ENCODE data around the gene TNK2.
"Not testable (repeated sequence)": the region's sequence is repeated elsewhere in the genome, so short reads cannot be mapped to it uniquely, and the experiment has no call there.

The TNK2 gene

DNA sequence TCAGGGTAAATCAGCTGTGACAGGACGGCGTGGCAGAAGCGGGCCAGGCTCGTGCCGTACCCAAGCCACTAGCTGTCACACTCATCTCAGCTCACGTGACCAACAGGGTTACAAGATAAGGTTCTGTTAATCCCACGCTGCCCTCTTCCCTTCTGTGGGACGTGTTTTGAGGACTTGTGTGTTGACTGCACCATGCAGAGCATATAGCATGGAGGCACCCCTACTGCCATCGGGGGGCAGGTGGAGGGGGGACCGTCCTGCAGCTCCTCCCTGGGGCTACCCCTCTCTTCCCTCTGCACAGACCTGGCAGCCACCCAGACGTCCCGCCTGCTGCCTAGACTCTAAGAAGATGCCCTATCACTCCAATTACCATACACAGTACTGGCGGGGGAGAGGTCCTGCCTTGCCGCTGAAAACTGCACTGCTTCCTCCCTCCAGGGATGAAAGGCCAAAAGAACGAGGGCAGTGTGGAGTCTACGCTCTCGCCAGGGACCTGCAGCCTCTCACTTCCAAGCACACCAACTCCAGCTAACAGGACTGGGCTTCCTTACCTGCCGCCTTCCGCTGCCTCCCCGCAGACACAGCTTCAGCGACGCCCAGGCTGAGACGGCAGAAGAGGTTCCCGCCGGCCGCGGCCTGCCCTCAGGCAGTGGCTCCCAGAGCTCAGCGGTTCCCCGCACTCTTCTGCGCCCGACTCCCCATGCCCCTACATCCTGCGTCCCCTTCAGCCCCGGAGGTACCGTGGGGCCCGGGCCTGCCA lies at the start of gene TNK2:
TSS of gene TNK2 (minus strand) at position 618 of the 760 bp plus-strand sequence. CDS start 19,963 bp downstream, outside the sequence.
- peak; percentile 24 for DNase-seq

DNA sequence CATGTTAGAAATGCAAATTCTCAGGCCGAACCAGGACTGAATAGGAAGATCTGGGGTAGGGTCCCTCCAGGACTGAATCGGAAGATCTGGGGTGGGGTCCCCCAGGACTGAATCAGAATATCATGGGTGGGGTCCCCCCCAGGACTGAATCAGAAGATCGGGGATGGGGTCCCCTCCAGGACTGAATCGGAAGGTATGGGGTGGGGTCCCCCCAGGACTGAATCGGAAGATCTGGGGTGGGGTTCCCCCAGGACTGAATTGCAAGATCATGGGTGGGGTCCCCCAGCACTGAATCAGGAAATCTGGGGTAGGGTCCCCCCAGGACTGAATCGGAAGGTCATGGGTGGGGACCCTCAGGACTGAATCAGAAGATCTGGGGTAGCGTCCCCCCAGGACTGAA lies 48.2 kb upstream of the TNK2 start:
- no peak for DNase-seq

DNA sequence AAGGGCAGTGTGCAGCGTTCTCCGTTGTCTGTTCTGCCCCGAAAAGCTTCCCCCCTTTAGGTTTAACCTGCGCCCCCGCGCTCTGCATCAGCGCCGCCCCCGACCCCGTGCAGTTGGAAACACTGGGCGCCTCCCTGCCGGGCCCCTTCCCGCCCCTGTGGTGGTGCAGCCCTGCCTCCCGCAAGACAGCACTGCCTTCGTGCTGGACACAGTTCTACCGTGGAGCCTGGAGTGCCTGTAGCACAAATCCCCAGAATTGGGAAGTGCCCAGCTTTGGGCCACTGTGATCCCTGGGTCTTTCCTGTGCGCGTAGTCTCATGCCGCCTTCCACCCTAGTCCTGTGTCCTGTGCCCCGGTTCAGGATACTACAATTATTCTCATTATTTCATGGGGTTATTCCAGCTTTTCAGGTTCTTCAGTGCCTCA lies 47.1 kb upstream of the TNK2 start:
- not testable (repeated sequence) for DNase-seq

DNA sequence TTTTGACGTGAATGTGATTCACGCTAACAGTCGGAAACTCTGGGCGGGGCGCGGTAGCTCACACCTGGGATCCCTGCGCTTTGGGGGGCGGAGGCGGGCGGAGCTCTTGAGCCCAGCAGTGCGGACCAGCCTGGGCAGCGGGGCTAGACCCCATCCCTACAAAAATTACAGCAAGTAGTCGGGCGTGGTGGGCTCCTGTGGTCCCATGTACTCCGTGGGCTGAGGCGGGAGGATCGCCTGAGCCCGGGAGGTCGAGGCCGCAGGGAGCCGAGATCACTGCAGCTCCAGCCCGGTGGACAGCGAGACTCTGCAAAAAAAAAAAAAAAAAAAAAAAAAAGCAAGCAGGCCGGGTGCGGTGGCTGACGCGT lies 46.4 kb upstream of the TNK2 start:
- DNase-seq, result not testable (repeated sequence)

DNA sequence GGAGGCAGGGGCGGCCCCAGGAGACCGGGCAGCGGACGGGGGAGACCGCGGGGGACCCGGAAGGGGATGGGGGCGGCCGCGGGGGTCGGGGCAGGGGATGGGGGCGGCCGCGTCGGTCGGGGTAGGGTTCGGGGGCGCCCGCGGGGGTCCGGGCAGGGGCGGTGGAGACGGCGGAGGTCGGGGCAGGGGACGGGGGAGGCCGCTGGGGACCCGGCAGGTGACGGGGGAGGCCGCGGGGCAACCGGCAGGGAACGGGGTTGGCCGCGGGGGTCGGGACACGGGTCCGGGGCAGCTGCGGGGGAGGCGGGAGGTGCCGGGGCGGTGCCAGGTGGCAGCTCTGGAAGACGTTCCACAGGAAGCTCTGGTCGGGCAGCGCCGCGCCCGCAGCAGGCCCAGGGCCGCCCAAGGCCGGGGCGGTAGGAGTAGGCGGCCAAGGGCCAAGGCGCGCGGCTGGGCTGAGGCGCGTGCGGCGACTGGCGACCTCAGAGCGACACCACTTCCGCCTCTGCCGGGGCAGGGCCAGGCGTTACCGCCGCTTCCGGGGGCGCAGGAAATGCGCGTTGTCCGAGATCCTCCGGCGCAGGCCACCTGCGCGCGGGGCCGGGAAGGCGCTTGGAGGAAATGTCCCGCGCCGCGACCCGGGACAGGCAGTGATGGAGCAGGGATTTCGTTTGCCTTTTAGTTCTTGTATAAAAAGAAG lies 45.9 kb upstream of the TNK2 start:
- DNase-seq, result not testable (repeated sequence)

DNA sequence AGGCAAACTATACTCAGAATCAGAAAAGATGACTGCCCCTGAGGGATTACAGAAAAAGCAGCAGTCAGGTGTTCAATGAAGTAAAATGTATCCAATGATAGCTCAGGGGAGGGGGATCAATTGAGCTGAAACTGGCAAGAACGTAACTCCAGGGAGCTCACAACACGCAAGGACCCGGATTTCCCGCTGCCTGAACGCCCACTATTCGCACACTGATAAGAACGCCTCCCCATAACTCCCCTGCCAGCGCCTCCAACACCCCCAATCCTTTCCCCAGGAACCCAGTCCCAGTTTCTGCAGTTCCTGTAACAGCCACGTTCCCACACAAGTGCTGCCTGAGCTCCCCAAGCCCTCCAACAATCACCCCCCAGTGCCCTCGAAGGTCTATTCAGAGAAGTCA lies 44.2 kb upstream of the TNK2 start:
- not testable (repeated sequence) for DNase-seq

DNA sequence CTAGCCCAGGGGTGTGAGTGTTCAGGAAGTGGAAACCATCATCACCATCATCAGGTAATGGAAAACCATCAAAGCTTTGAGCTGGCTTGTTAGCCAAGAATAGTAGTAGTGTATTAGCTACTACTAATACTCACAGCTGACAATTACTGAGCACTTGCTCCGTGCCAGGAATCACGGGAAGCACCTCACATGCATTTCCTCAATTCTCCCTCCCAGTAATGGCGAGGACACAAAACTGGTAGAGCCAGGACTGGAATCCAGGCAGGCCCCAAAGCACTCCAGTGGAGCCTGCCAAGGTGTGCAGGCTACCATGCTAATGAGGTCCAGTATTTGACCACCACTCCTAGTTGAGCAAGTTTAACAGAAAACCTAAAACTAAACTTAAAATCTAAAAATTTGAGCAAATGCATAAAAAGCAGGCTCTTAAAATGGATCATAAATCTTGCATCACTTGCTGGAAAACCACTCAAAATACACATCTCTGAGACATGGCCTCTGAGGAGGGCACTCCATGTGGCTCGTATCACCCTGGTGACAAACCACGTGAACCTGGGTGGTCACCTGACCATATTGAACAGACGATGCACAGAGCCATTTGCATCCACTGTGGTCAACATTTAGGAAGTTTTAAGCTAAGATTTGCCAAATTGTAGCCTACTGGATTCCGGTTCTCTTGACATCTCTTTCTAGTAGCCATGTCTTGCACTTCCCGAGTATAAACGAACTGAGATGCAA lies 43.3 kb upstream of the TNK2 start:
- DNase-seq, result not testable (repeated sequence)

DNA sequence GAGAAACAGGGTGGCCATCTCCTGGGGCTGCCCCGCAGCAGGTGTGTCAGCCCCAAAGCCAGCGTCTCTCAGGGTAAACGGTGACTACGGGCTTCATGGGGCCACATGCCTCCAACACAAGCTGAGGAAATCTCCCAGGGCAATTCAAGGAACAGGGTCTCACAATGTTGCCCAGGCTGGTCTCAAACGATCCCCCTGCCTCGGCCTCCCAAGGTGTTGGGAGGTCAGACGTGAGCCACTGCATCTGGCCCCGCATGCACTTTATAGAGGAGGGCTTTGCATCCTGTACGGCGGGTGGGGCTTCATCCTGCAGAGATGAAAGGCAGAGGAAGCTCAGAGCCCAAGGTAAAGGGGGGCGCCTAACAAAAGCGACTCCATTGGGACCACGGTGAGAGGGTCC lies 42.4 kb upstream of the TNK2 start:
- DNase-seq, result not testable (repeated sequence)

DNA sequence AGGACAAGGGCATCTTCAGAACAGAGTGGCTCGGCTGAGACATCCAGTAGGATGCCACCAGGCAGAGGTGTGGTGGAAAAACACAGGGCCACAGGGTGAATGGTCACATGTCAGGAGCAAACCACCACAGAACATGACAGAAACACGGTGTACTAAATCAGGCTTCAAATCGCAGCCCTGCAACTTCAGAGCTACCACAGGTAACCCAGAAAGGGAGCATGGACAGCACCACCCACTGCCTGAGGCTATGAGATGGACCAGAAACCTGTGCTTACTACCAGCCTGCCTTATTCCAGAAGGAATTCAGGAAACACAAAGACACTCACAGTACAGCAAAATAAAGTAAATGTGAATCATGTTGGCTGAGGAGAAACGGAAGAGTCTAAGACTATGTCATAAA lies 41.8 kb upstream of the TNK2 start:
- DNase-seq, result not testable (repeated sequence)

DNA sequence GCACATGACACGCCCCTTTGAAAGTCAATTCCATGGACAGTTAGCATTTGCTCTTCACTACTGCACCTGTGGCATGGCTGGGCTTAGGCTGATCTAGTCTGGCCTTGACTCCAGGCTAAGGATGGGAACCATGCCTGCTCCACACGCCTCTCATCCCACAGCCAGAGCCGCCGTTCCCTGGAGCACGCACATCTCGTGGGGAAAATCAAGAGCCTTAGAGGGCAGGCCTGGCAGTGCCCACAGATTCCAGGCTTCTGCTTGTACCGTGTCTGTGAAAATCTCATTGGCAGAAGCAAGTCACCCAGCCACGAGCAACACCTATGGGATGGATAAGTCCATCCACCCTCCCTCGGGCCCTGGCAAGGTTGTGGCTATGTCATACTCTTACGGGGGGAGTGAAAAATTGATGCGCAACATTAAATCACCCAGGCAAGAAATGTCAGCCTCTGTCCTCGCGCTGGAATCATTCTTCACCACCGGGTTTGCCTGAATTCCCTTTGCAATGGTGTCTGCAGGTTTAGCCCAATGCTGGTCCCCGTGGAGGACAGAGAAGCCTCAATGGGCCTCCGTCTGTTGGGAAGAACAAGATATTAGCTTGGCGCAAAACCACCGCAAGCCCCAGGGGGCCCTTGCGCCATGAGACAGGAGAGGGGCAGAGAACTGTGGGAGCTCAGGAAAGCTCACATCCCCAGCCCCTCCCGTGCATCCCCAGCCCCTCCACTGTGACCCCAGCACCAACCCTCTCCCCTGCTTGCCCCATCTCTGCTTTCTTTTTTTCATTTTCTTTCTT lies 38.8 kb upstream of the TNK2 start:
- DNase-seq, result not testable (repeated sequence)

DNA sequence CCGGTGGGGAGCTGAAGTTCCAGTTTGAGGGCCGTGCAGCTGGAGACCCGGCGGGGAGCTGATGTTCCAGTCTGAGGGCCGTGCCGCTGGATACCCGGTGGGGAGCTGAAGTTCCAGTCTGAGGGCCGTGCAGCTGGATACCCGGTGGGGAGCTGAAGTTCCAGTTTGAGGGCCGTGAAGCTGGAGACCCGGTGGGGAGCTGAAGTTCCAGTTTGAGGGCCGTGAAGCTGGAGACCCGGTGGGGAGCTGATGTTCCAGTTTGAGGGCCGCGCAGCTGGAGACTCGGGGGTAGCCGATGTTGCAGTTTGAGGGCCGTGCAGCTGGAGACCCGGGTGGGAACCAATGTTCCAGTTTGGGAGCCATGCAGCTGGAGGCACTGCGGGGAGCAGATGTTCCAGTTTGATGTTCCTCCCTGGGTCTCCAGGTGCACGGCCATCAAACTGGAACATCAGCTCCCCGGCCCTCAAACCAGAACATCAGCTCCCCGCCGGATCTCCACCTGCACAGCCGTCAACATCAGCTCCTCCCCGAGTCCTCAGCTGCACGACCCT lies 33.0 kb upstream of the TNK2 start:
- not testable (repeated sequence) for DNase-seq

DNA sequence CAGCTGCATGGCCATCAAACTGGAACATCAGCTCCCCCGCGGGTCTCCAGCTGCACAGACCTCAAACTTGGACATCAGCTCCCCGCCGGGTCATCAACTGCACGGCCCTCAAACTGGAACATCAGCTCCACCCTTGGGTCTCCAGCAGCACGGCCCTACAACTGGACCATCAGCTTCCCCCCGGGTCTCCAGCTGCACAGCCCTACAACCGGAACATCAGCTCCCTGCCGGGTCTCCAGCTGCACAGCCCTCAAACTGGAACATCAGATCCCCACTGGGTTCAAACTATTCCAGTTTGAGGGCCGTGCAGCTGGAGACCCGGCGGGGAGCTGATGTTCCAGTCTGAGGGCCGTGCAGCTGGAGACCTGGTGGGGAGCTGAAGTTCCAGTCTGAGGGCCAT lies 32.5 kb upstream of the TNK2 start:
- not testable (repeated sequence) for DNase-seq

DNA sequence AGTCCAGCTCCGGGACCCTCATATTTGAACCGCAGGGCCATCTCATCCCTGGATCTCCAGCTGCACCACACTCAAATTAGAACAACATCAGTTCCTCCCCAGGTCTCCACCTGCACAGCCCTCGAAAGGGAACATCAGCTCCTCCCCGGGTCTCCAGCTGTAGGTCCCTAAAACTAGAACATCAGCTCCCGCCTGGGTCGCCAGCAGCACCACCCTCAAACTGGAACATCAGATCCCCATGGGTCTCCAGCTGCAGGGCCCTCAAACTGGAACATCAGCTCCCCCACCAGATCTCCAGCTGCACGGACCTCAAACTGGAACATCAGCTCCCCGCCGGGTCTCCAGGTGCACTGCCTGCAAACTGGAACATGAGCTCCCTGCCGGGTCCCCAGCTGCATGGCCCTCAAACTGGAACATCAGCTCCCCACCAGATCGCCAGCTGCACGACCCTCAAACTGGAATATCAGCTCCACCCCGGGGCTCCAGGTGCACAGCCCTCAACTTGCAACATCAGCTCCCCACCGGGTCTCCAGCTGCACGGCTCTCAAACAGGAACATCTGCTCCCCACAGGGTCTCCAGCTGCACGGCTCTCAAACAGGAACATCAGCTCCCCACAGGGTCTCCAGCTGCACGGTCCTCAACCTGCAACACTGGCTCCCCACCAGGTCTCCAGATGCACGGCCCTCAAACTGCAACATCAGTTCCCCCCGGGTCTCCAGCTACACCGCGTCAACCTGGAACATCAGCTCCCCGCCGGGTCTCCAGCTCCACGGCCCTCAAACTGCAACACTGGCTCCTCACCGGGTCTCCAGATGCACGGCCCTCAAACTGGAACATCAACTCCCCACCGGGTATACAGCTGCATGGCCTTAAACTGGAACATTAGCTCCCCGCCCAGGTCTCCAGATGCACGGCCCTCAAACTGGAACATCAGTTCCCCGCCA lies 31.4 kb upstream of the TNK2 start:
- DNase-seq, result not testable (repeated sequence)

DNA sequence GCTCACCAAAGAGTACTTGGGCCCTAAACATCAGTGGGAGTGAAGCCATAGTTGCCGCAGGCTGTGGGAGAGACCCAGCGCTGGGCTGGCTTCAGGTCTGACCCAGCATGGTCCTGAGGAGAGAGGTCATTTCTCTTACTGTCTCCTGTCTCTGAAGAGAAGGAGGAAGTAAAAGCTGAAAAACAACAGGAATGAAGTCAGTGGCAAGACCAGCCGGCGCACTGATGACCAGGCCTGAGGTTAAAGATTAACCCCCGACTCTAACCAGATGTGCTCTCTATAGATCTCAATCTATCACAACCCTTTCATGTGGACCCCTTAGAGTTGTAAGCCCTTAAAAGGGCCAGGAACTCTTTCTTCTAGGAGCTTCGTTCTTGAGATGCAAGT lies 24.7 kb upstream of the TNK2 start:
- not testable (repeated sequence) for DNase-seq

DNA sequence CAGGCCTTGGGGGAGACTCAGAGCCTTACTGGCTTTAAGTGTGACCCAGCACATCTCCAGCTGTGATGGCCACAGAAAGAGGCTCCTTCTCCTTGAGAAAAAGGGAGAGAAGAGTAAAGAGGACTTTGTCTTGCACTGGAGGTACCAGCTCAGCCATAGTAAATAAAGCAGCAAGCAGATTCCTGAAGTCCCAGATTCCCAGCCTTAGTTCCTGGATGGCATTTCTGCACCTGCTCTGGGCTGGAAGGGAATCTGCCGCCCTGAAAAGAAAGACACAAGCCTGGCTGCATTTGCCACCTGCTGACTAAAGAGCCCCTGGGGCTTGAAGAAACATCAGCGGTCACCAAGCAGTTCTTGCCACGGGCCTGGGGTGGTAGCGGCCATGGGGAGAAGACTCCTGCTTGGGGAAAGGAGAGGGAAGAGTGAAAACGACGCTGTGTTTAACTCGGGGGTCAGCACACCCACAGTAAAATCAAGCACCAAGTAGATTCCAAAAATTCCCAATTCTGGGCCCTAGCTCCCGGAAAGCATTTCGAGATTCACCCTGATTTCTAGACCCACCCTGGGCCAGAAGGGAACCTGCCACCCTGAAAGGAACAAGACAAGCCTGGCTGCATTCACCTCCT lies 24.2 kb upstream of the TNK2 start:
- no peak for DNase-seq

DNA sequence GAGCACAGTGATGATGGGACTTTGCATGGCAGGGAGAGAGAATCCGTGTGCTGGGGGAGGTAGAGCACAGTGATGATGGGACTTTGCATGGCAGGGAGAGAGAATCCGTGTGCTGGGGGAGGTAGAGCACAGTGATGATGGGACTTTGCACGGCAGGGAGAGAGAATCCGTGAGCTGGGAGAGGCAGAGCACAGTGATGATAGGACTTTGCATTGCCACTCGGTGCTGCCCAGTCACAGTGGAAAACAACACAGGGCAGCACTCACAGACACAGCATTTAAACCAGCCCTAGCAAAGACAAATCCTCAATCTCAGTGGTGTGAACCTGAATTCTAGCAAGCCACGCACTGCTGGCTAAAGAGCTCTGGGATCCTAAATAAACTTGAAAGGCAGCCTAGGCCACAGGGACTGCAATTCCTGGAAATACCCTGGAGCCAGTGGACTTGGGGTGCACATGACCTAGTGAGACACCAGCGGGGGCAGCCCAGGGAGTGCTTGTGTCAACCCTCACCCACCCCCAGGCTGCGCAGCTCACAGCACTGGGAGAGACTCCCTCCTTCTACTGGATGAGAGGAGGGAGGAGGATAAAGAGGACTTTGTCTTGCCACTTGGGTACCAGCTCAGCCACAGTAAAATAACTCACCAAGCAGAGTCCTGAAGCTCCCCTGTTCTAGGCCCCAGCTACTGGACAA lies 23.4 kb upstream of the TNK2 start:
- DNase-seq, result no peak

DNA sequence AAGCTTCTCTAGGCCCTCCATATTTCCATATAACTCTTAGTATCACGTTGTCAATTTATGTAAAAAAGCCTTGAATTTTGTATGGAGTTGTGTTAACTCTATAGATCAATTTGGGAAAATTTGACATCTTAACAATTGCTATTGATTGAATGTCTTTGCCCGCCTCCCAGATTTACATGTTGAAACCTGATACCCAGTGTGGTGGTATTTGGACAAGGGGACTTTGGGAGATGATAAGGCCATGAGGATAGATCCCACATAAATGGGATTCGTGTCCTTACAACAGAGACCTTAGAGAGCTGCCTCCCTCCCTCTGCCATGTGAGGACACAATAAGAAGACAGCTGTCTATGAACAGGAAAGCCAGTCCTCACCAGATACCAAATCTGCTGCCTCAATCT lies 21.1 kb upstream of the TNK2 start:
- no peak for DNase-seq

DNA sequence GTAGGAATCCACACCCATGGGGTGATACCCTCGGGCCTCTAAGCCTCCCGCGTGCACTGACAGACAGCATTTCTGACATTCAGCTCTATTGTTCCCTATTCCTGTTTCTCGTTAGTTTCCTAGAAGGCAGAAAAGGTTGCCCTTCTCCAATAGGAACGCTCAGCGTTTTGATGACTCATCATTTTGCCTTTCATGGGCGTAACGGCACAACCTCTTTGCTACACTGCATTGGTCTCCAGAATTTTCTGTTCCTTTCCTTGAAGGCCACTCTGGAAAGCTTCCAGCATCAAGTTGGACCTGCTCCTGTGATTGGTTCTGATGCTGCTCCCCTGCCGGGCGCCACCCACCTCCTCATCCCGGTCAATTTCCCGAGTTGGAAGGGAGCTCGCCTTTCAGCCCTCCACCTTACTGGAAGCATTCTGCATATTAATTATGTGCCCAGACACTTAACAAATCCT lies 13.0 kb upstream of the TNK2 start:
- no peak for DNase-seq

DNA sequence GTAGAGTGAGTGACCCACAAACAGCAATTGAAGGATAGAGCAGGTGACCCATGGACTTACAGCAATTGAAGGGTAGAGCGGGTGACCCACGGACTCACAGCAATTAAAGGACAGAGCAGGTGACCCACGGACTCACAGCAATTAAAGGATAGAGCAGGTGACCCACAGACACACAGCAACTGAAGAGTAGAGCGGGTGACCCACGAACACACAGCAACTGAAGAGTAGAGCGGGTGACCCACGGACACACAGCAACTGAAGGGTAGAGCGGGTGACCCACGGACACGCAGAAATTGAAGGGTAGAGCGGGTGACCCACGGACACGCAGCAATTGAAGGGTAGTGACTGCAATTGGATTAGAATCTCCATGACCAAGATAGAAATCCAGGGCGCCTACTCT lies 9.8 kb upstream of the TNK2 start:
- no peak for DNase-seq

DNA sequence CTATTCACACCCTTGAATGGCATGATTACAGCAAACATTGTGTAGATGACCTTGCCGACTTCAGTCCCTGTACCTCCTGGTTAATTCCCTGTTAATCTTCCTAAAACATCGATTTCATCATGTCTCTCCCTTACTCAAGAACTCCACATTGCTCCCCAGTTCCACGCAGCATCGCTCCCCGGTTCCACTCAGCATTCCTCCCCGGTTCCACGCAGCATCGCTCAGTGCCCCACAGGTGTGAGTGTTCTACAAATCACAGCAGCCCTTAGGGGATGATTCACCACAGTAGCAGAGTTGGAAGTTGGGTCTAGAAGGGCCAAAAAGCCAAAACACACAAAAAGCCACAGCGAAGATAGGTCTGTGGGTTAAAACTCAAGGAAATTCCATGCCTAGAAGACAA lies 8.6 kb upstream of the TNK2 start:
- no peak for DNase-seq

Measured in NCI-H1092 treated with DMSO at 0.1 percent for 48 hours (cell line).